A375 (cell line): ENCODE results near the gene OGFRL1. TPM values are rescaled to one million over a fixed set of nuclear protein-coding genes. Genes with fewer than 3 reads are reported as not detected.

Experiments
- total RNA-seq: library from RNA; depleted of rRNA; stranded (reverse); fragments of >200 nt; shearing (Covaris generic); gene quantifications from 2 replicates; pipeline ENCODE4 v1.2.3, GENCODE V29; 2014; rRNA removed

OGFRL1 gene
- total RNA-seq: 7.2 and 8.8 TPM in 2 replicates

DNA sequence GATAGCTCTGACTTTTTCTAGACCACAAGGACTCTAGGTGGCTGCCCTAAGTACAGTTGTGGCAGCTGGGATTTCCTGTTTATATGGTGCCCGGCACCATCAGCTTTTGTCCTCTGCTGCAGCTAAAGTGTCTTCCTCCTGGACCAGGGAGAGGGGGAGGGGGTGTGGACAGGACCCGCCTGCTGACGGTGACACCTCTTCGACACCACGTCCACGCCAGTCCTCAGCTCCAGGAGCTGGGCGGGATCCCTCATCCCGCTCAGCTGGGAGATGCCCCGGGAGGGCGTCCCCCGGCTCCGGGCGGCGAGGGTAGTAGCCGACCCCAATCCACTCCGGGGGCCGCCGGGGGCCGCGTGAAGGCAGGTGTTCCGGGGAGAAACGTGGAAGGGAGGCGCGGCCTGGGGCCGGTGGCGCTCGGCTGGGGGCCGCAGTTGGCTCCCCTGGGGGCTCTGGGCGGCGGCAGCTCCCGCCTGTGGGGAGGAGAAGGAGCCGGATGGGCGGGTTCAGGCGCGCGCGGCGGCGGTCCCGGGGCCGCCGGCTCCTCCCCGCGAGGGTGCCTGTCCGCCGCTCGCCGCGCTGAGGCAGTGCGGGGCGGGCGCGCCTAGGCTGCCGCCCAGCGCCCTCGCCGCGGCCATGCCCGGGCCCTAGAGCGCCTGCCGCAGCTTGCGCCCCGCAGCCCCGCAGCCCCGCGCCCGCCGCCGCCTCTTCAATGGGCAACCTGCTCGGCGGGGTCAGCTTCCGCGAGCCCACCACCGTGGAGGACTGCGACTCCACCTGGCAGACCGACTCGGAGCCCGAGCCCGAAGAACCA is at the start of gene OGFRL1:
TSS of gene OGFRL1 (plus strand) at position 584 of the 811 bp plus-strand sequence. CDS start at position 710, 126 bp downstream.

